Measurements from ENCODE around the gene GJD4.

GJD4 gene

GRCh38 chr10:35579116-35579515, 26.0 kb upstream of the GJD4 start:
- no peak for DNase-seq (ENCODE audit: low read depth)

- DNase-seq (ENCODE audit: low read depth) = no peak
Observed at GRCh38 chr10:35579726-35580422, 25.3 kb upstream of the GJD4 start.

- no peak for DNase-seq (ENCODE audit: low read depth)
Observed at GRCh38 chr10:35580423-35580770, 24.7 kb upstream of the GJD4 start.

GRCh38 chr10:35581655-35582054, 23.5 kb upstream of the GJD4 start:
- DNase-seq (ENCODE audit: low read depth) = no peak

GRCh38 chr10:35584946-35585345, 20.2 kb upstream of the GJD4 start:
- DNase-seq (ENCODE audit: low read depth) = no peak

GRCh38 chr10:35585356-35585755, 19.8 kb upstream of the GJD4 start:
- no peak for DNase-seq (ENCODE audit: low read depth)

- no peak for DNase-seq (ENCODE audit: low read depth)
Observed at GRCh38 chr10:35585903-35586535, 19.1 kb upstream of the GJD4 start.

GRCh38 chr10:35588836-35589235, 16.3 kb upstream of the GJD4 start:
- no peak for DNase-seq (ENCODE audit: low read depth)

- no peak for DNase-seq (ENCODE audit: low read depth)
Observed at GRCh38 chr10:35592441-35592840, 12.7 kb upstream of the GJD4 start.

GRCh38 chr10:35594115-35595079, 10.7 kb upstream of the GJD4 start:
- DNase-seq (ENCODE audit: low read depth) = no peak

GRCh38 chr10:35595106-35595505, 10.0 kb upstream of the GJD4 start:
- DNase-seq (ENCODE audit: low read depth) = no peak

- no peak for DNase-seq (ENCODE audit: low read depth)
Observed at GRCh38 chr10:35598379-35598778, 6.8 kb upstream of the GJD4 start.

- DNase-seq (ENCODE audit: low read depth) = no peak
Observed at GRCh38 chr10:35600193-35600592, 4.9 kb upstream of the GJD4 start.

GRCh38 chr10:35606430-35606829, 1.3 kb downstream of the GJD4 start:
- no peak for DNase-seq (ENCODE audit: low read depth)

- DNase-seq (ENCODE audit: low read depth) = no peak
Observed at GRCh38 chr10:35607475-35608327, 2.6 kb downstream of the GJD4 start.

GRCh38 chr10:35608328-35608672, 3.2 kb downstream of the GJD4 start:
- DNase-seq (ENCODE audit: low read depth) = no peak

GRCh38 chr10:35611750-35612149, 6.6 kb downstream of the GJD4 start:
- DNase-seq (ENCODE audit: low read depth) = no peak

- no peak for DNase-seq (ENCODE audit: low read depth)
Observed at GRCh38 chr10:35612385-35613106, 7.4 kb downstream of the GJD4 start.

GRCh38 chr10:35613107-35613440, 7.9 kb downstream of the GJD4 start:
- DNase-seq (ENCODE audit: low read depth) = no peak

GRCh38 chr10:35613597-35614226, 8.6 kb downstream of the GJD4 start:
- no peak for DNase-seq (ENCODE audit: low read depth)

- no peak for DNase-seq (ENCODE audit: low read depth)
Observed at GRCh38 chr10:35614312-35614711, 9.2 kb downstream of the GJD4 start.
